HepG2 (cell line): ENCODE data around the gene RPS8. TPM values are rescaled to one million over a fixed set of nuclear protein-coding genes. Genes with fewer than 3 reads are reported as not detected.

Experiments
- AGO1 ChIP-seq: fragments of 200-400 bp; formaldehyde crosslinking; IDR thresholded peaks from 2 replicates; pipeline ENCODE4 v1.6.1; 2017; ENCODE audit warnings: mild to moderate bottlenecking, low read depth, low read length, moderate library complexity; ENCODE audit not compliant: poor library complexity, severe bottlenecking
- ARNTL ChIP-seq: sonication (generic); formaldehyde crosslinking; IDR thresholded peaks from 2 replicates; pipeline ENCODE4 v1.4.0; 2020; ENCODE audit warnings: mild to moderate bottlenecking, missing genetic modification reagents
- DPF2 ChIP-seq: sonication (generic); formaldehyde crosslinking; IDR thresholded peaks from 2 replicates; pipeline ENCODE4 v1.4.0; 2020; ENCODE audit warnings: mild to moderate bottlenecking, low read depth, missing genetic modification reagents, borderline replicate concordance
- GATAD2A ChIP-seq: IDR thresholded peaks from 2 replicates; pipeline ENCODE4 v1.6.1; 2016
- KAT8 ChIP-seq: IDR thresholded peaks from 2 replicates; pipeline ENCODE4 v1.6.1; 2016; ENCODE audit warnings: missing genetic modification reagents, missing compliant biosample characterization
- RBFOX2 ChIP-seq: fragments of 200-400 bp; formaldehyde crosslinking; IDR thresholded peaks from 2 replicates; pipeline ENCODE4 v1.6.1; 2017; ENCODE audit warnings: low read depth, mild to moderate bottlenecking, low read length
- SYNCRIP ChIP-seq: fragments of 200-400 bp; formaldehyde crosslinking; IDR thresholded peaks from 2 replicates; pipeline ENCODE4 v1.6.1; 2018; ENCODE audit warnings: mild to moderate bottlenecking, low read depth, low read length; ENCODE audit not compliant: insufficient read depth
- TARDBP ChIP-seq: sonication (generic); formaldehyde crosslinking; IDR thresholded peaks from 2 replicates; pipeline ENCODE4 v1.8.0; 2022; ENCODE audit warnings: mild to moderate bottlenecking, missing genetic modification reagents
- ZMYM3 ChIP-seq: sonication (generic); formaldehyde crosslinking; IDR thresholded peaks from 2 replicates; pipeline ENCODE4 v1.5.1; 2020; ENCODE audit warnings: mild to moderate bottlenecking, missing genetic modification reagents
- ZNF569 ChIP-seq: sonication (generic); formaldehyde crosslinking; IDR thresholded peaks from 2 replicates; pipeline ENCODE4 v1.5.0; 2020; ENCODE audit warnings: mild to moderate bottlenecking, missing genetic modification reagents, moderate library complexity, borderline replicate concordance
- ZNF616 ChIP-seq: sonication (generic); formaldehyde crosslinking; IDR thresholded peaks from 2 replicates; pipeline ENCODE4 v1.5.0; 2020; ENCODE audit warnings: low read depth, mild to moderate bottlenecking, missing genetic modification reagents
- ZSCAN21 ChIP-seq: sonication (generic); formaldehyde crosslinking; IDR thresholded peaks from 2 replicates; pipeline ENCODE4 v1.8.0; 2022; ENCODE audit warnings: mild to moderate bottlenecking, missing genetic modification reagents, moderate library complexity, borderline replicate concordance
- polyA plus RNA-seq, 8 experiments: library from polyadenylated mRNA; depleted of rRNA in 3 of 8; stranded (reverse) in 7 of 8; unstranded in 1 of 8; fragments of >200 nt; fragmentation: Illumina TruSeq in 4 of 8; extraction: Trizol in 4 of 8; gene quantifications; 2 replicates each; pipeline versions ENCODE4 v1.2.1 to v1.2.3, GENCODE V29; 2011 to 2016; ENCODE audit warnings: low read depth in 4 of 8, missing spikeins in 1 of 8, mixed read lengths in 1 of 8; ENCODE audit not compliant: insufficient read depth in 1 of 8
- total RNA-seq, 5 experiments: library from RNA; depleted of rRNA; stranded (reverse); fragments of >200 nt; fragmentation: Illumina TruSeq; extraction: Trizol; gene quantifications; 2 replicates each; pipeline ENCODE4 v1.2.3, GENCODE V29; 2016; ENCODE audit warnings: low read depth in 1 of 5
- TF ChIP-seq, protein P1 (sequence below): sonication (generic); formaldehyde crosslinking; IDR thresholded peaks from 2 replicates; pipeline ENCODE4 v1.8.0; 2023; ENCODE audit warnings: mild to moderate bottlenecking, missing genetic modification reagents
- TF ChIP-seq, protein P2 (sequence below): sonication (generic); formaldehyde crosslinking; IDR thresholded peaks from 2 replicates; pipeline ENCODE4 v1.5.0; 2020; ENCODE audit warnings: mild to moderate bottlenecking, missing genetic modification reagents, moderate library complexity
- TF ChIP-seq, protein P3 (sequence below): sonication (generic); formaldehyde crosslinking; IDR thresholded peaks from 2 replicates; pipeline ENCODE4 v1.5.1; 2020; ENCODE audit warnings: missing genetic modification reagents, mild to moderate bottlenecking, borderline replicate concordance
- TF ChIP-seq, protein P4 (sequence below): sonication (generic); formaldehyde crosslinking; IDR thresholded peaks from 2 replicates; pipeline ENCODE4 v1.5.1; 2020; ENCODE audit warnings: mild to moderate bottlenecking, missing genetic modification reagents, borderline replicate concordance
- TF ChIP-seq, protein P5 (sequence below): sonication (generic); formaldehyde crosslinking; IDR thresholded peaks from 2 replicates; pipeline ENCODE4 v1.5.0; 2020; ENCODE audit warnings: missing genetic modification reagents
- TF ChIP-seq, protein P6 (sequence below): IDR thresholded peaks from 2 replicates; pipeline ENCODE4 v1.6.1; 2016; ENCODE audit warnings: missing genetic modification reagents, missing compliant biosample characterization

RPS8 gene
- total and polyA plus RNA-seq, 2 of the 13 experiments (the other 11 are each of a cell fraction or from before 2014, with no cell fraction given): 2,628 to 2,822 TPM

DNA sequence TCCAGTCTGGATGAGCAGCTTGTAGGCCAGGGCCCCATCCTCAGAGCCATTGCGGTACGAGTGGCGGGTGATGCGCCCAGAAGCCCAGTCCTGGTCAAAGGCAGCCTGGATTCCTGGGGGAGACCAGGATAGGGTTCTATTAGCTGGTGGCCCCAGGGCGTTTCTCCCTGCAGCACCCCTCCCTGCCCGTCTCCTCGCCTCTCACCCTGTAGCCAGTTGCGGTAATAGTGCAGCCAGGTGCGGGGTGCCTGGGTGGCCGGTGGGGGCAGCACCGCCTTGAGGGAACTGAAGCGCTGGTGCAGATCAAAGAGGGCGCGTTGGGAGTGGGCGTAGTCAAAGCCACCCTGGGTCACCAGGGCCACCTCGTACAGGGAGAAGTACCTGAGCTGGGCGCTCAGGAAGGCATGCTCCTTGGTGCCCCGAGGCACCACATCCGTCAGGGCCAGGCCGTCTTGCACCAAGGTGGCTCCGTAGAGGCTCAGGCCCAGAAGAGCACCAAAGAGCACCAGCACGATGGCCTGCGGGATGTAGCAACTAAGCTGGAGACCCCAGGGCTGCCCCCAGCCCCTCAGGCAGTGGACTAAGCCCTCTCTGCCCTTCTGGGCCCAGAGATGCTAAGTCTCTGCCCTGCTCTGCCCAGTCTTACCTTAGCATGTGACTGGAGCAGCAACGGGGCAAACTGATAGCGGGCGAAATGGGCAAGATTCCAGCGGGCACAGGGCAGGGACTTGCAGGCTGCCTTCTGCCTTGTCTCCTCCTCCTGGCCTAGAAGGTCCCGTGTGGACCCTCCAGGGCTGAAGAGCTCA, 52.1 kb downstream of the RPS8 start (continued):
- TF ChIP-seq, protein P1, sequence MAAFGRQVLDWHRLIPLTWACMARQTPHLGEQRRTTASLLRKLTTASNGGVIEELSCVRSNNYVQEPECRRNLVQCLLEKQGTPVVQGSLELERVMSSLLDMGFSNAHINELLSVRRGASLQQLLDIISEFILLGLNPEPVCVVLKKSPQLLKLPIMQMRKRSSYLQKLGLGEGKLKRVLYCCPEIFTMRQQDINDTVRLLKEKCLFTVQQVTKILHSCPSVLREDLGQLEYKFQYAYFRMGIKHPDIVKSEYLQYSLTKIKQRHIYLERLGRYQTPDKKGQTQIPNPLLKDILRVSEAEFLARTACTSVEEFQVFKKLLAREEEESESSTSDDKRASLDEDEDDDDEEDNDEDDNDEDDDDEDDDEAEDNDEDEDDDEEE: no peak
- TF ChIP-seq, protein P2, sequence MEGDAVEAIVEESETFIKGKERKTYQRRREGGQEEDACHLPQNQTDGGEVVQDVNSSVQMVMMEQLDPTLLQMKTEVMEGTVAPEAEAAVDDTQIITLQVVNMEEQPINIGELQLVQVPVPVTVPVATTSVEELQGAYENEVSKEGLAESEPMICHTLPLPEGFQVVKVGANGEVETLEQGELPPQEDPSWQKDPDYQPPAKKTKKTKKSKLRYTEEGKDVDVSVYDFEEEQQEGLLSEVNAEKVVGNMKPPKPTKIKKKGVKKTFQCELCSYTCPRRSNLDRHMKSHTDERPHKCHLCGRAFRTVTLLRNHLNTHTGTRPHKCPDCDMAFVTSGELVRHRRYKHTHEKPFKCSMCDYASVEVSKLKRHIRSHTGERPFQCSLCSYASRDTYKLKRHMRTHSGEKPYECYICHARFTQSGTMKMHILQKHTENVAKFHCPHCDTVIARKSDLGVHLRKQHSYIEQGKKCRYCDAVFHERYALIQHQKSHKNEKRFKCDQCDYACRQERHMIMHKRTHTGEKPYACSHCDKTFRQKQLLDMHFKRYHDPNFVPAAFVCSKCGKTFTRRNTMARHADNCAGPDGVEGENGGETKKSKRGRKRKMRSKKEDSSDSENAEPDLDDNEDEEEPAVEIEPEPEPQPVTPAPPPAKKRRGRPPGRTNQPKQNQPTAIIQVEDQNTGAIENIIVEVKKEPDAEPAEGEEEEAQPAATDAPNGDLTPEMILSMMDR (CRISPR knock-in tag): peak; percentile 95
- TF ChIP-seq TARDBP (0 out of 2 replicates have a peak, but pooled peaks have one; percentile 16), DPF2 (CRISPR knock-in tag) (0 out of 2 replicates have a peak, but pooled peaks have one; percentile 23), SYNCRIP (no peak), ARNTL (CRISPR knock-in tag) (0 out of 2 replicates have a peak, but pooled peaks have one; percentile 10), RBFOX2 (peak; percentile 43; the same call in 1 of the 2 replicates), AGO1 (peak; percentile 70), ZNF569 (CRISPR knock-in tag) (no peak), KAT8 (CRISPR knock-in tag) (0 out of 2 replicates have a peak, but pooled peaks have one; percentile 26), ZSCAN21 (CRISPR knock-in tag) (peak; percentile 61; the same call in 1 of the 2 replicates), ZMYM3 (CRISPR knock-in tag) (0 out of 2 replicates have a peak, but pooled peaks have one; percentile 13), GATAD2A (CRISPR knock-in tag) (peak; percentile 74), ZNF616 (CRISPR knock-in tag) (no peak)
- TF ChIP-seq, protein P3, sequence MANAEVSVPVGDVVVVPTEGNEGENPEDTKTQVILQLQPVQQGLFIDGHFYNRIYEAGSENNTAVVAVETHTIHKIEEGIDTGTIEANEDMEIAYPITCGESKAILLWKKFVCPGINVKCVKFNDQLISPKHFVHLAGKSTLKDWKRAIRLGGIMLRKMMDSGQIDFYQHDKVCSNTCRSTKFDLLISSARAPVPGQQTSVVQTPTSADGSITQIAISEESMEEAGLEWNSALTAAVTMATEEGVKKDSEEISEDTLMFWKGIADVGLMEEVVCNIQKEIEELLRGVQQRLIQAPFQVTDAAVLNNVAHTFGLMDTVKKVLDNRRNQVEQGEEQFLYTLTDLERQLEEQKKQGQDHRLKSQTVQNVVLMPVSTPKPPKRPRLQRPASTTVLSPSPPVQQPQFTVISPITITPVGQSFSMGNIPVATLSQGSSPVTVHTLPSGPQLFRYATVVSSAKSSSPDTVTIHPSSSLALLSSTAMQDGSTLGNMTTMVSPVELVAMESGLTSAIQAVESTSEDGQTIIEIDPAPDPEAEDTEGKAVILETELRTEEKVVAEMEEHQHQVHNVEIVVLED (CRISPR knock-in tag): peak; percentile 41; the same call in 1 of the 2 replicates
- TF ChIP-seq, protein P4, sequence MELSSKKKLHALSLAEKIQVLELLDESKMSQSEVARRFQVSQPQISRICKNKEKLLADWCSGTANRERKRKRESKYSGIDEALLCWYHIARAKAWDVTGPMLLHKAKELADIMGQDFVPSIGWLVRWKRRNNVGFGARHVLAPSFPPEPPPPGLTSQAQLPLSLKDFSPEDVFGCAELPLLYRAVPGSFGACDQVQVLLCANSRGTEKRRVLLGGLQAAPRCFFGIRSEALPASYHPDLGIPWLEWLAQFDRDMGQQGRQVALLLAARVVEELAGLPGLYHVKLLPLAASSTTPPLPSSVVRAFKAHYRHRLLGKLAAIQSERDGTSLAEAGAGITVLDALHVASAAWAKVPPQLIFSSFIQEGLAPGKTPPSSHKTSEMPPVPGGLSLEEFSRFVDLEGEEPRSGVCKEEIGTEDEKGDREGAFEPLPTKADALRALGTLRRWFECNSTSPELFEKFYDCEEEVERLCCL (CRISPR knock-in tag): peak; percentile 20; the same call in 1 of the 2 replicates
- TF ChIP-seq, protein P5, sequence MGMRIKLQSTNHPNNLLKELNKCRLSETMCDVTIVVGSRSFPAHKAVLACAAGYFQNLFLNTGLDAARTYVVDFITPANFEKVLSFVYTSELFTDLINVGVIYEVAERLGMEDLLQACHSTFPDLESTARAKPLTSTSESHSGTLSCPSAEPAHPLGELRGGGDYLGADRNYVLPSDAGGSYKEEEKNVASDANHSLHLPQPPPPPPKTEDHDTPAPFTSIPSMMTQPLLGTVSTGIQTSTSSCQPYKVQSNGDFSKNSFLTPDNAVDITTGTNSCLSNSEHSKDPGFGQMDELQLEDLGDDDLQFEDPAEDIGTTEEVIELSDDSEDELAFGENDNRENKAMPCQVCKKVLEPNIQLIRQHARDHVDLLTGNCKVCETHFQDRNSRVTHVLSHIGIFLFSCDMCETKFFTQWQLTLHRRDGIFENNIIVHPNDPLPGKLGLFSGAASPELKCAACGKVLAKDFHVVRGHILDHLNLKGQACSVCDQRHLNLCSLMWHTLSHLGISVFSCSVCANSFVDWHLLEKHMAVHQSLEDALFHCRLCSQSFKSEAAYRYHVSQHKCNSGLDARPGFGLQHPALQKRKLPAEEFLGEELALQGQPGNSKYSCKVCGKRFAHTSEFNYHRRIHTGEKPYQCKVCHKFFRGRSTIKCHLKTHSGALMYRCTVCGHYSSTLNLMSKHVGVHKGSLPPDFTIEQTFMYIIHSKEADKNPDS (CRISPR knock-in tag): 0 out of 2 replicates have a peak, but pooled peaks have one; percentile 36
- TF ChIP-seq, protein P6, sequence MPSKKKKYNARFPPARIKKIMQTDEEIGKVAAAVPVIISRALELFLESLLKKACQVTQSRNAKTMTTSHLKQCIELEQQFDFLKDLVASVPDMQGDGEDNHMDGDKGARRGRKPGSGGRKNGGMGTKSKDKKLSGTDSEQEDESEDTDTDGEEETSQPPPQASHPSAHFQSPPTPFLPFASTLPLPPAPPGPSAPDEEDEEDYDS (CRISPR knock-in tag): peak; percentile 68; the same call in 1 of the 2 replicates
